Measurements from ENCODE around the gene LMF1. TPM values are rescaled to one million over a fixed set of nuclear protein-coding genes. Genes with fewer than 3 reads are reported as not detected.
A peak's percentile ranks its signal among the peaks of the same experiment; 100 is the strongest.

Gene LMF1
- total and polyA plus RNA-seq, 2 of the 4 experiments (the other 2 are of a cell fraction), result 7.7 to 13.1 TPM

GRCh38 chr16:983044-984030 lies 12.6 kb upstream of the LMF1 start (continued):
- TF ChIP-seq RFX5 (IDR thresholded peaks at IDR 0.05; ENCODE audit: low read depth, low read length) (no peak), POLR2A (IDR thresholded peaks at IDR 0.05; ENCODE audit: low read depth, low read length) (no peak)

- Histone ChIP-seq H2BK5ac (ENCODE audit: low read depth, low read length, poor library complexity, severe bottlenecking) (no peak overlapping the region), H3K9ac (ENCODE audit: low read depth, low read length) (no peak overlapping the region), H2AK5ac (ENCODE audit: low read depth, low read length) (no peak overlapping the region), H4K91ac (ENCODE audit: insufficient read depth, low read depth, low read length) (no peak overlapping the region), H3K4me2 (ENCODE audit: low read depth, low read length) (no peak overlapping the region; the same call in 1 of the 2 replicates), H2BK15ac (ENCODE audit: low read depth, low read length) (no peak overlapping the region), H4K5ac (ENCODE audit: low read depth, low read length) (no peak overlapping the region), H3K9me3 (ENCODE audit: control insufficient read depth, insufficient read depth, low read length) (no peaks in the 10 kb centered on the region), H3K36me3 (ENCODE audit: control insufficient read depth, insufficient read depth, low read length) (no peaks in the 10 kb centered on the region), H3K4me3 (ENCODE audit: insufficient read depth, low read depth, low read length) (no peak overlapping the region), H2AFZ (replicated peaks; ENCODE audit: low read length, poor library complexity) (peak overlapping the region; percentile 32), H3K18ac (ENCODE audit: low read depth, low read length) (no peak overlapping the region), H4K20me1 (ENCODE audit: insufficient read depth, low read length) (no peaks in the 10 kb centered on the region; the same call in 1 of the 2 replicates), H3K27me3 (ENCODE audit: control insufficient read depth, insufficient read depth, low read length) (peaks cover 83% of the 10 kb centered on the region), H3K14ac (replicated peaks; ENCODE audit: low read depth, low read length) (no peak overlapping the region), H3K4me1 (ENCODE audit: control insufficient read depth, insufficient read depth, low read length) (no peaks in the 10 kb centered on the region), H3K56ac (ENCODE audit: extremely low read depth, insufficient read depth, low read length) (no peak overlapping the region), H3K9me1 (ENCODE audit: insufficient read depth, low read length) (no peaks in the 10 kb centered on the region; the same call in 1 of the 2 replicates), H4K8ac (ENCODE audit: low read depth in 2 of 2, low read length in 2 of 2) (no peak overlapping the region), H3K4ac (ENCODE audit: low read depth, low read length) (no peak overlapping the region), H3K27ac (ENCODE audit: insufficient read depth, low read length) (no peak overlapping the region), H3K23ac (ENCODE audit: low read depth, low read length) (no peak overlapping the region), H2BK120ac (ENCODE audit: low read depth, low read length) (no peak overlapping the region), H2AK9ac (replicated peaks; ENCODE audit: low read depth, low read length, poor library complexity) (no peak overlapping the region), H3K79me1 (ENCODE audit: low read depth in 1 of 2, low read length in 2 of 2) (no peaks in the 10 kb centered on the region), H2BK20ac (ENCODE audit: low read depth, low read length) (no peak overlapping the region)
- intact Hi-C loops (cut with micrococcal nuclease), result loop anchor here (5.0 kb wide), 1 partner anchor 270 kb away; no protein-coding TSS in a partner anchor
- BruUV-seq (replicated peaks), result no TSS peak
- dilution Hi-C loops (cut with HindIII; ENCODE audit: low sequenced_read_pairs, unreplicated experiment), result no loop called here
- CTCF ChIA-PET, result no interaction called here
- DNase-seq, result no peak
- POLR2A ChIA-PET (ENCODE audit: unreplicated experiment), result no interaction called here
- ATAC-seq (ENCODE audit: low read depth), result no peak
- 2% methylated on average over 31 of the region's 76 CpGs; no CpG with 5 or more reads in 1 of the 2 experiments for WGBS, 2 experiments (ENCODE audit: extremely low coverage in 2 of 2, insufficient read length in 1 of 2)
- in situ Hi-C loops (cut with MboI; ENCODE audit: low sequenced_read_pairs), result no loop called here
- TF ChIP-seq NFE2L2 (IDR thresholded peaks at IDR 0.05; ENCODE audit: low read depth, low read length) (no peak), RFX5 (IDR thresholded peaks at IDR 0.05; ENCODE audit: low read depth, low read length) (no peak), MXI1 (IDR thresholded peaks at IDR 0.05; ENCODE audit: borderline replicate concordance, low read depth, low read length) (no peak), BHLHE40 (IDR thresholded peaks at IDR 0.05; ENCODE audit: low read depth, low read length) (no peak), CEBPB (IDR thresholded peaks at IDR 0.05; ENCODE audit: low read depth, low read length) (no peak), SMC3 (IDR thresholded peaks at IDR 0.05; ENCODE audit: low read depth, low read length) (no peak), CTCF (conservative IDR thresholded peaks at IDR 0.05; ENCODE audit: low read depth, low read length) (no peak), ELK1 (IDR thresholded peaks at IDR 0.05; ENCODE audit: borderline replicate concordance, low read depth, low read length) (no peak), CHD1 (IDR thresholded peaks at IDR 0.05; ENCODE audit: low read depth, low read length) (no peak)
Observed at GRCh38 chr16:982145-983043, 11.6 kb upstream of the LMF1 start.
